ENCODE measurements around the gene TIAM1.

Gene TIAM1

GRCh38 chr21:31261759-31262158, 82.3 kb downstream of the TIAM1 start:
- H3K4me3 ChIP-seq (ENCODE audit: control insufficient read depth in 1 of 7, extremely low read depth in 1 of 7, insufficient read depth in 4 of 7, low read depth in 2 of 7, low read length in 6 of 7) = no peak overlapping the region
- H3K27me3 ChIP-seq (replicated peaks in 2 of 5; ENCODE audit: control insufficient read depth in 4 of 5, insufficient read depth in 5 of 5, low read length in 4 of 5) = no peaks in the 10 kb centered on the region
- no peaks in the 10 kb centered on the region for H3K36me3 ChIP-seq (ENCODE audit: control insufficient read depth in 4 of 4, insufficient read depth in 4 of 4, low read length in 3 of 4)
- no peak overlapping the region for H3K27ac ChIP-seq (ENCODE audit: insufficient read depth in 1 of 2, low read depth in 1 of 2, low read length in 2 of 2, poor library complexity in 1 of 2, severe bottlenecking in 2 of 2)
- ChIA-PET POLR2A (no interaction called here), CTCF (interaction anchor here (0.6 kb wide), 1 partner anchor 23 kb away, joined by 3 read pairs; no protein-coding TSS in a partner anchor)
- no peaks in the 10 kb centered on the region for H3K9me3 ChIP-seq (ENCODE audit: control extremely low read depth in 1 of 5, control insufficient read depth in 4 of 5, insufficient read depth in 2 of 5, low read depth in 1 of 5, low read length in 4 of 5)
- H3K4me1 ChIP-seq (ENCODE audit: control extremely low read depth in 1 of 4, control insufficient read depth in 4 of 4, insufficient read depth in 4 of 4, low read length in 3 of 4) = peaks cover 0 to 25% (median 13%) of the 10 kb centered on the region in 4 experiments
- no peak for DNase-seq
- 100% methylated on average over 2 of the region's 8 CpGs for WGBS (ENCODE audit: insufficient coverage)

- no peak for DNase-seq
- CTCF ChIA-PET = no interaction called here
- Histone ChIP-seq H3K36me3 (ENCODE audit: control insufficient read depth in 4 of 4, insufficient read depth in 4 of 4, low read length in 3 of 4) (no peaks in the 10 kb centered on the region), H3K9me3 (ENCODE audit: control extremely low read depth in 1 of 5, control insufficient read depth in 4 of 5, insufficient read depth in 2 of 5, low read depth in 1 of 5, low read length in 4 of 5) (no peaks in the 10 kb centered on the region), H3K4me1 (ENCODE audit: control extremely low read depth in 1 of 4, control insufficient read depth in 4 of 4, insufficient read depth in 4 of 4, low read length in 3 of 4) (peaks cover 0 to 16% (median 10%) of the 10 kb centered on the region in 4 experiments), H3K27ac (ENCODE audit: insufficient read depth in 1 of 2, low read depth in 1 of 2, low read length in 2 of 2, poor library complexity in 1 of 2, severe bottlenecking in 2 of 2) (no peak overlapping the region), H3K4me3 (ENCODE audit: control insufficient read depth in 1 of 7, extremely low read depth in 1 of 7, insufficient read depth in 4 of 7, low read depth in 2 of 7, low read length in 6 of 7) (no peak overlapping the region), H3K27me3 (replicated peaks in 2 of 5; ENCODE audit: control insufficient read depth in 4 of 5, insufficient read depth in 5 of 5, low read length in 4 of 5) (no peaks in the 10 kb centered on the region)
- POLR2A ChIA-PET = no interaction called here
- 90% methylated on average over 3 of the region's 4 CpGs for WGBS (ENCODE audit: insufficient coverage)
Observed at GRCh38 chr21:31260790-31261189, 83.3 kb downstream of the TIAM1 start.

DNA sequence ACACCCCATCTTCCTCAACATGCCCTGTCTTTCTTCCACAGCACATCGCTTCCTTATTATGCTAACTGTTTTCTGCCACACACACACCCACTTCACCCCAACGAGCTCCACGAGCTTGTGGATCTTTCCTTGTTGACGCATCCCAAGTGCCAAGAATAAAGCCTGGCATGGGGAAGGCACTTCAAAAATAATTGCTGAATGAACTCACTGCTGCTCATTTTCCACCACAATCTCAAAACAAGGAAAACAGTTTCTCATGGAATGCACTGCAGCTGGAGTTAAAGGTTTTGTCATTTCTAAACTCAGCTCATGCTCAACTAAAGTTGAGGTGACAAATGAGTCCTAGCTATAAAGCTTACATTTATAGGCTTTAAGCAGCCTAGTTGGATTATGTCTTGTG, 86.0 kb downstream of the TIAM1 start:
- 100% methylated on average over 1 of the region's 4 CpGs for WGBS (ENCODE audit: insufficient coverage)
- POLR2A ChIA-PET = no interaction called here
- H3K27ac ChIP-seq (ENCODE audit: insufficient read depth in 1 of 2, low read depth in 1 of 2, low read length in 2 of 2, poor library complexity in 1 of 2, severe bottlenecking in 2 of 2) = no peak overlapping the region

DNA sequence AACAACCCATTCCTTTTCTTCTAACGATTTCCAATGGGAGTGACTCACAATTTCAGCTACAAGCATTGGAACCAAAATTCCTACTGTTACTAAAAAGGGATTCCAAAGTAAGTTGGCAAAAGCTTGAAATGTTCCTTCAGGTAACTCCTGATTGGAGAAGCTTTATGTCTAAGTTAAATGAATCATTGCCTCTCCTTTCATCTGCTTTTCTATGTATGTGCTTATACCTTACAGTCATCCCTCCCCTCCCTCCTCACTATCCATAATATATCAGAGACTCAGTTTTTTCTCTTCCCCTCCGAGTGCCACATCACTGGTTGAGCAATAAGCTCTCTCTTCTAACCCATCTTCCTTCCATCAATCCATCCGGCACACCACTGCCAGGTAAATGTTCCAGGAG, 86.8 kb downstream of the TIAM1 start:
- Histone ChIP-seq H3K27ac (ENCODE audit: insufficient read depth in 1 of 2, low read depth in 1 of 2, low read length in 2 of 2, poor library complexity in 1 of 2, severe bottlenecking in 2 of 2) (no peak overlapping the region), H3K9me3 (ENCODE audit: control extremely low read depth in 1 of 5, control insufficient read depth in 4 of 5, insufficient read depth in 2 of 5, low read depth in 1 of 5, low read length in 4 of 5) (no peaks in the 10 kb centered on the region), H3K4me3 (ENCODE audit: control insufficient read depth in 1 of 7, extremely low read depth in 1 of 7, insufficient read depth in 4 of 7, low read depth in 2 of 7, low read length in 6 of 7) (no peak overlapping the region), H3K36me3 (ENCODE audit: control insufficient read depth in 4 of 4, insufficient read depth in 4 of 4, low read length in 3 of 4) (no peaks in the 10 kb centered on the region), H3K4me1 (ENCODE audit: control extremely low read depth in 1 of 4, control insufficient read depth in 4 of 4, insufficient read depth in 4 of 4, low read length in 3 of 4) (peaks cover 0 to 2% (median 0%) of the 10 kb centered on the region in 4 experiments), H3K27me3 (replicated peaks in 2 of 5; ENCODE audit: control insufficient read depth in 4 of 5, insufficient read depth in 5 of 5, low read length in 4 of 5) (no peaks in the 10 kb centered on the region)
- ChIA-PET CTCF (no interaction called here), POLR2A (no interaction called here)
- 100% methylated on average over 2 of the region's 3 CpGs for WGBS (ENCODE audit: insufficient coverage)
- DNase-seq = no peak

More for the DNA sequence above, 86.0 kb downstream of the TIAM1 start:
- CTCF ChIA-PET = no interaction called here
- peaks cover 0 to 2% (median 0%) of the 10 kb centered on the region in 4 experiments for H3K4me1 ChIP-seq (ENCODE audit: control extremely low read depth in 1 of 4, control insufficient read depth in 4 of 4, insufficient read depth in 4 of 4, low read length in 3 of 4)
- H3K27me3 ChIP-seq (replicated peaks in 2 of 5; ENCODE audit: control insufficient read depth in 4 of 5, insufficient read depth in 5 of 5, low read length in 4 of 5) = no peaks in the 10 kb centered on the region
- no peak overlapping the region for H3K4me3 ChIP-seq (ENCODE audit: control insufficient read depth in 1 of 7, extremely low read depth in 1 of 7, insufficient read depth in 4 of 7, low read depth in 2 of 7, low read length in 6 of 7)
- no peak for DNase-seq
- H3K9me3 ChIP-seq (ENCODE audit: control extremely low read depth in 1 of 5, control insufficient read depth in 4 of 5, insufficient read depth in 2 of 5, low read depth in 1 of 5, low read length in 4 of 5) = no peaks in the 10 kb centered on the region
- H3K36me3 ChIP-seq (ENCODE audit: control insufficient read depth in 4 of 4, insufficient read depth in 4 of 4, low read length in 3 of 4) = no peaks in the 10 kb centered on the region

DNA sequence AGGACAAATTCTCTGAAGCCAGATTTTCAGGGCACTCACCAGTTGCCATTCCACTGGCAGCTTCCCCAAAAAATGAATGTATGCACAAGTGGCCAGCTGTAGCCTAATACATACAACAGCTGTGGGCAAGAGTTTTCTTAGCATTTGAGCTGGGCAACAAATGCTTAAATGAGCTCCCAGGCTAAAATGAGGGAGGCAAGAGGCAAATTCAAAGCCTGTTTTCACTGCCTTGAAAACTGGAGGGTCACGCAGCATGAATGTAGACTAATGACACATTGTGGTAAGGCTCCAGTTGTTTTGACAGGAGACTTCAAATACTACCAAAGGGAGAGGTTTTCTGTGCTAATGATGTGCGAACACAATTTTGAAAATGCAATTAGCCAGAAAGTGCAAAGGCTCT, 88.2 kb downstream of the TIAM1 start:
- Histone ChIP-seq H3K4me3 (ENCODE audit: control insufficient read depth in 1 of 7, extremely low read depth in 1 of 7, insufficient read depth in 4 of 7, low read depth in 2 of 7, low read length in 6 of 7) (no peak overlapping the region), H3K9me3 (ENCODE audit: control extremely low read depth in 1 of 5, control insufficient read depth in 4 of 5, insufficient read depth in 2 of 5, low read depth in 1 of 5, low read length in 4 of 5) (no peaks in the 10 kb centered on the region), H3K36me3 (ENCODE audit: control insufficient read depth in 4 of 4, insufficient read depth in 4 of 4, low read length in 3 of 4) (peaks cover 0 to 3% (median 0%) of the 10 kb centered on the region in 4 experiments), H3K27ac (ENCODE audit: insufficient read depth in 1 of 2, low read depth in 1 of 2, low read length in 2 of 2, poor library complexity in 1 of 2, severe bottlenecking in 2 of 2) (no peak overlapping the region), H3K4me1 (ENCODE audit: control extremely low read depth in 1 of 4, control insufficient read depth in 4 of 4, insufficient read depth in 4 of 4, low read length in 3 of 4) (peaks cover 0 to 2% (median 0%) of the 10 kb centered on the region in 4 experiments), H3K27me3 (replicated peaks in 2 of 5; ENCODE audit: control insufficient read depth in 4 of 5, insufficient read depth in 5 of 5, low read length in 4 of 5) (no peaks in the 10 kb centered on the region)
- no peak for DNase-seq
- ChIA-PET POLR2A (no interaction called here), CTCF (no interaction called here)
- 100% methylated on average over 2 of the region's 2 CpGs for WGBS (ENCODE audit: insufficient coverage)

DNA sequence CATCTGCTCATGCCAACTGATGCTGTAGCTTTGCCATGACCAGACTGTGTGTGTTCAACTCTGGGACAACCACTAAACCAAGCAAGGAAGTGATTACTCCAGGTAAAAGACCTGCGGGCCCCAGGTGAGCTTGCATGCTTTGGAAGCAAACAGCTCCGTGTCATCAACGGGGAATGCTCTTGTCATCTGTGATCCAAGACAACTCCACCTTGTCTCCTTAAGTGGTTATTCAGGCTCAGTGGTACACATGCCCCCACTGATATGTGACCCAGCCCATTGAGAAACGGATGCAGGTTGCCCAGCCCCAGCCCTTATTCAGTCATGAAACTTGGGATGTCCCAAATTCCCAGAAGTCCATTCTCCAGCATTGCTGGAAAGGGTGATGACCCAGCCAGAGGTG, 89.0 kb downstream of the TIAM1 start:
- DNase-seq = no peak
- no peak overlapping the region for H3K4me3 ChIP-seq (ENCODE audit: control insufficient read depth in 1 of 7, extremely low read depth in 1 of 7, insufficient read depth in 4 of 7, low read depth in 2 of 7, low read length in 6 of 7)
- WGBS (ENCODE audit: insufficient coverage) = 98% methylated on average over 4 of the region's 4 CpGs
- no peaks in the 10 kb centered on the region for H3K4me1 ChIP-seq (ENCODE audit: control extremely low read depth in 1 of 4, control insufficient read depth in 4 of 4, insufficient read depth in 4 of 4, low read length in 3 of 4)
- CTCF ChIA-PET = no interaction called here
- H3K27ac ChIP-seq (ENCODE audit: insufficient read depth in 1 of 2, low read depth in 1 of 2, low read length in 2 of 2, poor library complexity in 1 of 2, severe bottlenecking in 2 of 2) = no peak overlapping the region
- H3K27me3 ChIP-seq (replicated peaks in 2 of 5; ENCODE audit: control insufficient read depth in 4 of 5, insufficient read depth in 5 of 5, low read length in 4 of 5) = no peaks in the 10 kb centered on the region
- H3K9me3 ChIP-seq (ENCODE audit: control extremely low read depth in 1 of 5, control insufficient read depth in 4 of 5, insufficient read depth in 2 of 5, low read depth in 1 of 5, low read length in 4 of 5) = peaks cover 0 to 2% (median 0%) of the 10 kb centered on the region in 5 experiments
- POLR2A ChIA-PET = no interaction called here
- H3K36me3 ChIP-seq (ENCODE audit: control insufficient read depth in 4 of 4, insufficient read depth in 4 of 4, low read length in 3 of 4) = peaks cover 0 to 7% (median 0%) of the 10 kb centered on the region in 4 experiments

GRCh38 chr21:31254131-31254530, 89.9 kb downstream of the TIAM1 start:
- ChIA-PET CTCF (no interaction called here), POLR2A (no interaction called here)

More at GRCh38 chr21:31254131-31254530, 89.9 kb downstream of the TIAM1 start:
- Histone ChIP-seq H3K4me1 (ENCODE audit: control extremely low read depth in 1 of 4, control insufficient read depth in 4 of 4, insufficient read depth in 4 of 4, low read length in 3 of 4) (no peaks in the 10 kb centered on the region), H3K27me3 (replicated peaks in 2 of 5; ENCODE audit: control insufficient read depth in 4 of 5, insufficient read depth in 5 of 5, low read length in 4 of 5) (no peaks in the 10 kb centered on the region), H3K4me3 (ENCODE audit: control insufficient read depth in 1 of 7, extremely low read depth in 1 of 7, insufficient read depth in 4 of 7, low read depth in 2 of 7, low read length in 6 of 7) (no peak overlapping the region), H3K36me3 (ENCODE audit: control insufficient read depth in 4 of 4, insufficient read depth in 4 of 4, low read length in 3 of 4) (peaks cover 0 to 13% (median 0%) of the 10 kb centered on the region in 4 experiments), H3K9me3 (ENCODE audit: control extremely low read depth in 1 of 5, control insufficient read depth in 4 of 5, insufficient read depth in 2 of 5, low read depth in 1 of 5, low read length in 4 of 5) (peaks cover 0 to 2% (median 0%) of the 10 kb centered on the region in 5 experiments), H3K27ac (ENCODE audit: insufficient read depth in 1 of 2, low read depth in 1 of 2, low read length in 2 of 2, poor library complexity in 1 of 2, severe bottlenecking in 2 of 2) (no peak overlapping the region)
- DNase-seq = no peak
- WGBS (ENCODE audit: insufficient coverage) = no CpG with 5 or more reads among the region's 2 CpGs

Data from common myeloid progenitor, CD34-positive (primary cell).